Lung (tissue), 16 donors: ENCODE results near the gene TRPC5OS. TPM values are rescaled to one million over a fixed set of nuclear protein-coding genes. Genes with fewer than 3 reads are reported as not detected.

Experiments
- ATAC-seq: fragments of 200-7000 bp; cut with Tn5 transposase; one replicate; pipeline ENCODE4 v1.9.1; 2020; ENCODE audit warnings: moderate number of reproducible peaks; ENCODE audit not compliant: insufficient read depth, low FRiP score
- DNase-seq, 3 donors: peaks; one replicate each; pipeline ENCODE4 v3.0.0-alpha.2; 2013 to 2017
- H3K27ac ChIP-seq, 2 donors: one replicate each; pipeline ENCODE4 v1.5.1; 2013; ENCODE audit warnings: mild to moderate bottlenecking in 2 of 2, moderate library complexity in 2 of 2, control low read depth in 1 of 2, inconsistent platforms in 1 of 2, low read depth in 1 of 2, low read length in 1 of 2
- H3K27me3 ChIP-seq, 3 donors: one replicate each; pipeline ENCODE4 v1.5.1; 2013; ENCODE audit warnings: low read length in 2 of 3; ENCODE audit not compliant: control insufficient read depth in 3 of 3, insufficient read depth in 3 of 3
- H3K36me3 ChIP-seq, 4 donors: one replicate each; pipeline ENCODE4 v1.5.1; 2013; ENCODE audit warnings: low read length in 4 of 4, mild to moderate bottlenecking in 1 of 4, moderate library complexity in 1 of 4; ENCODE audit not compliant: control insufficient read depth in 4 of 4, insufficient read depth in 4 of 4
- H3K4me1 ChIP-seq, 5 donors: one replicate each; pipeline ENCODE4 v1.5.1; 2013; ENCODE audit warnings: low read length in 5 of 5, mild to moderate bottlenecking in 2 of 5, moderate library complexity in 1 of 5; ENCODE audit not compliant: control insufficient read depth in 5 of 5, insufficient read depth in 5 of 5
- H3K4me3 ChIP-seq: one replicate; pipeline ENCODE4 v1.5.1; 2013; ENCODE audit warnings: mild to moderate bottlenecking, control low read depth, moderate library complexity
- H3K9ac ChIP-seq, 2 donors: one replicate each; pipeline ENCODE4 v1.5.1; 2013; ENCODE audit warnings: low read length in 2 of 2, control low read depth in 1 of 2; ENCODE audit not compliant: insufficient read depth in 1 of 2
- H3K9me3 ChIP-seq, 4 donors: one replicate each; pipeline ENCODE4 v1.5.1; 2013; ENCODE audit warnings: low read length in 3 of 4, mild to moderate bottlenecking in 1 of 4, moderate library complexity in 1 of 4; ENCODE audit not compliant: control insufficient read depth in 4 of 4, insufficient read depth in 3 of 4
- CTCF ChIP-seq: IDR thresholded peaks from 2 replicates; pipeline ENCODE4 v1.5.1; 2012; ENCODE audit warnings: mild to moderate bottlenecking; ENCODE audit errors: control extremely low read depth, extremely low read depth
- WGBS, 2 donors: extraction: QIAGEN DNeasy Blood & Tissue Kit; methylation state at CpG; one replicate each; pipeline ENCODE4 v1.1.7; 2013; 5-methylcytosine and 5-hydroxymethylcytosine counted together
- long read RNA-seq, 5 donors: transcript quantifications; one replicate each; lab custom pipeline, GENCODE V29; 2026
- polyA plus RNA-seq, 2 donors: library from polyadenylated mRNA; stranded (reverse); fragments of 200-250 nt; gene quantifications; one replicate each; pipeline ENCODE4 v1.2.1, GENCODE V29; 2013
- total RNA-seq, 2 donors: library from RNA; depleted of rRNA in 1 of 2; stranded (reverse); fragments of >200 nt in 1 of 2; gene quantifications; one replicate each; pipeline ENCODE4 v1.2.1, GENCODE V29; 2014 to 2021
- donor health status: control.
- donor health status: control.
- donor health status: Bipolar disorder and iron deficiency.
- donor health status: healthy.
- donor health status: DM: yes; HTN: yes; CAD: no.

Gene TRPC5OS
- total RNA-seq (not detected), polyA plus RNA-seq (not detected)
- long read RNA-seq, donor 1 = 0 reads
- long read RNA-seq, donor 2 = 0 reads
- long read RNA-seq, donor 3 = 0 reads
- long read RNA-seq, donor 4 = 0 reads
- long read RNA-seq, donor 5 = 0 reads

DNA sequence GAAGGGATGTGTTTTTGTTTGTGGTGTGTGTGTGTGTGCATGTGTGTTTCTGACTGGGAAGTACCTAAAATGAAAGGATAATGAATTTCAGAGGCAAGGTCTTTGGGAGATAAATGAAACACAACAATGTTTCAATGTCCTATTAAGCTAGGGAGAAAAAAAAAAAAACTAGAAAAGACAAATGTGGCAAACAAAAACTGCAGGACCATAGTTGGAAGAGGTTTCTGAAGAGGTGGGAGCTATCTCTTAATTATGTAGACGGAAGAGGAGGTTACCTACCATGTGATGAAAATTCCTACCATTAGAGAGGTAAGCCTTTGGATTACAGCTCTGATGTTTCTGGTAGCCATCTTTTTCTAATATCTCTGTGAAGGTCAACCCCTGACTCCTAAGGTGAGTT, at the start of gene TRPC5OS:
TSS of gene TRPC5OS (plus strand) at position 301 of the 400 bp plus-strand sequence. CDS start 25,669 bp downstream, outside the sequence.
- Histone ChIP-seq H3K4me3 (no peak within 1 kb of the TSS), H3K9ac (no peak within 1 kb of the TSS), H3K9me3 (no peaks in the 10 kb centered on the region), H3K27me3 (peaks cover 4 to 36% (median 17%) of the 10 kb centered on the region in 3 donors), H3K36me3 (no peaks in the 10 kb centered on the region), H3K4me1 (no peaks in the 10 kb centered on the region), H3K27ac (no peak within 1 kb of the TSS)
- TF ChIP-seq CTCF = no peak
- DNase-seq = no peak
- ATAC-seq = no peak
- WGBS, 2 donors = 85 to 100% methylated on average over 1 of the region's 1 CpG

GRCh38 chrX:111829345-111829744, 46.6 kb upstream of the TRPC5OS start:
- H3K27me3 ChIP-seq = peaks cover 0 to 26% (median 8%) of the 10 kb centered on the region in 3 donors
- no peak overlapping the region for H3K4me3 ChIP-seq
- no peak overlapping the region for H3K27ac ChIP-seq
- no peaks in the 10 kb centered on the region for H3K36me3 ChIP-seq
- WGBS, 2 donors = 50 to 73% methylated on average over 2 of the region's 2 CpGs
- DNase-seq = no peak
- no peak overlapping the region for H3K9ac ChIP-seq
- H3K4me1 ChIP-seq = peaks cover 0 to 1% (median 0%) of the 10 kb centered on the region in 5 donors
- no peak for ATAC-seq
- H3K9me3 ChIP-seq = peaks cover 0 to 4% (median 0%) of the 10 kb centered on the region in 4 donors
- TF ChIP-seq CTCF = no peak

- WGBS, 2 donors = 79 to 94% methylated on average over 2 of the region's 2 CpGs
- H3K4me3 ChIP-seq = no peak overlapping the region
- H3K4me1 ChIP-seq = peaks cover 0 to 1% (median 0%) of the 10 kb centered on the region in 5 donors
- H3K36me3 ChIP-seq = no peaks in the 10 kb centered on the region
- H3K27me3 ChIP-seq = peaks cover 0 to 33% (median 10%) of the 10 kb centered on the region in 3 donors
- DNase-seq (no peak), ATAC-seq (no peak)
- no peak overlapping the region for H3K9ac ChIP-seq
- no peak for TF ChIP-seq CTCF
- H3K9me3 ChIP-seq = peaks cover 0 to 6% (median 0%) of the 10 kb centered on the region in 4 donors
- no peak overlapping the region for H3K27ac ChIP-seq
Observed at GRCh38 chrX:111830571-111830970, 45.4 kb upstream of the TRPC5OS start.

DNA sequence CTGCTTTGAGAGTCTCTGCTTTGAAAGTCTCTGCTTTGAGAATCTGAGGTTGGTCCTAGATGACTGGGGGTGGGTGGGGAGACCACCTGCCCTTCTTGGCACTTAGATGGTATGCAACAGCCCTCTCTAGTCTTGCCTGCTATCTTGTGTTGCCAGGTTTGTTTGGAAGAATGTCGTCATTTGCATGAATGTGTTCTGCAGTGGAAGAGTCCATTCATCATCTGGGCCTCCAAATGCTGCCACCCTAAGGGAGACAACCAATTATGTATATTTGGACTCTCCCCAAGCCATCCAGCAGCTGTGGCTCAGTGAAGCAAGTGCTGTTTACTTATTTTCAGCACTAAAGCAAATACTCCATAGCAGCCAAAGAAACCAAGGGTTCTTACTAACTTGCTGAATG, 44.6 kb upstream of the TRPC5OS start:
- Histone ChIP-seq H3K36me3 (no peaks in the 10 kb centered on the region), H3K27ac (no peak overlapping the region), H3K9me3 (peaks cover 0 to 6% (median 0%) of the 10 kb centered on the region in 4 donors), H3K4me1 (peaks cover 0 to 1% (median 0%) of the 10 kb centered on the region in 5 donors), H3K9ac (no peak overlapping the region), H3K4me3 (no peak overlapping the region), H3K27me3 (peaks cover 0 to 34% (median 13%) of the 10 kb centered on the region in 3 donors)
- WGBS, 2 donors = 54 to 60% methylated on average over 1 of the region's 1 CpG
- no peak for DNase-seq
- no peak for TF ChIP-seq CTCF
- no peak for ATAC-seq
